ENCODE measurements around the gene PSMA5. TPM values are rescaled to one million over a fixed set of nuclear protein-coding genes. Genes with fewer than 3 reads are reported as not detected.
"Not testable (repeated sequence)": the region's sequence is repeated elsewhere in the genome, so short reads cannot be mapped to it uniquely, and the experiment has no call there.

Gene PSMA5
- total RNA-seq, 1 experiment from 2014 or later: 218 TPM

- DNase-seq (ENCODE audit: low read depth): no peak
Observed at GRCh38 chr1:109433322-109433721, 7.1 kb upstream of the PSMA5 start.

DNA sequence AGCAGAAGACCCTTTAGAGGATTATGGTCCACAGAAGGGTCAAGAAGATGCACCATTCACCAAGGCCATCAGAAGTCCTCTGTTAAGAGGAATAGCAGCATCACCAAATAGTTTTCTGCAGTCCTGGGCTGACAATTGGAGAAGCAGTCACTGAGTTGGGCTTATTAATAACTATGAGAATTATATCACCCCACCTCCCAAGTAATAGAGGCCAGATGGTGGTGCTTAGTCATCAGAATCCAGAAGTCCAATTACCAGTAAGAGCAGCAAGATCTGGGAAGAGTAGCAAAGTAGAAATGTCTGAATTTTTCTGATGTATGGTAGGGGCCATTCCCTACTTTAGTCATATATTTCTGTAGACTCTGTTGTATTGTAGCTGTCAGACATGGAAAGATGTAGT, 6.1 kb upstream of the PSMA5 start:
- DNase-seq (ENCODE audit: low read depth): no peak

GRCh38 chr1:109427171-109427467, 871 bp upstream of the PSMA5 start:
- DNase-seq (ENCODE audit: low read depth): no peak

DNA sequence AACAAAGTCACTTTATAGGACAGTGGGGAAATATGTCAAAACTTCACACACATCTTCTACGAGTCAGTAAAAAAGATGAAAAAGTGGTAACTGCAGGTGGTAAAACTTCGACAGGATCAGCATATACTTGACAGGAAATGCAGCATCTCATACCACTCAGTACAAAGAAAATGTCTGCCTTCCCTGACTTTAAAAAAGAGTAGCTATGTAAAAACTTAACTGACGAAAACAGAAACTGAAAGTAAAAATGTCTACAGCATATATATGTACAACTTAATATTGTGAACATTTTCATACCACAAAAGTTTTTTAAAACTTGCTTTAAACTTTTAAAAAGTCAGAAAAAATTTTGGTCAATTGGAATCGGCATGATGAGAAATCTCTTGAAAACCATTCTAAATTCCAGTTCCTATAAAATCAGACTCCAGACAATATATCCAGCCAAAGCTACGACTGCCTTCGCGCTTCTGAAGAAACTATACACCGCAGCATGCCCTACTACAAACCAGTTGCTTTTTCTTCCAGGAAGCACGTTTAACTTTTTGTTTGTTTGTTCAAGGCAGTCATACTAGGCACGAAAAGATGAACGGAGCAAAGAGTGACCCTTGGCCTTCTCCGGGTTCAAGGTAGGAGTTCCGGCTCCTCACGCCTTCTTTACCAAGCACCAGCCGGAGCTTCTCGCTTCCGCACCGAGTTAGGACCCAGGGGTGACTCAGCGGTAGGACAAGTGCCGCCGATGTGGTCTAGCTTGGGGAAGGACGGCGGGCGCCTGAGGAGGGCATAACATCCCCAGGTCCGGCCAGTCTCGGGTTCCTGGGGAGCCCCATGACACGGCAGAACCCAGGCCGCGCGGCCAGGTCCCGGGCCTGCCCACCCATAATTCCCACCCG, 612 bp downstream of the PSMA5 start:
- DNase-seq (ENCODE audit: low read depth): peak; percentile 88

DNA sequence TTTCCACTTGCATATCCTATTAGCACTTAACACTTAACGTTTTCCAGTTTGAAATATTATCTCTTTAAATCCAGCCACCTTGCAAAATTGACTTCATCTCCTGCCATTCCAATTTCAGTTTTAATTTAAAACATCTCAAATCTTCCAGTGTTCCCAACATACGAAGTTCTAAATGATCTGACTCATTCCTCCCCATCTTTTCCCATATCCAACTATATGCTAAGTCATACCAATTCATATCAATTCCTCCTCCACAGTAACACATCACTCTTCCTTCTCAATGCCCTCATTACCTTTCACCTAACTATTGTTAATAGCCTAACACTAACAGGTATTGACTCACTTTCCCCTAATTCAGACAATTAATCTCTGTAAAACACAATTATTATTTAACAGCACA, 2.8 kb downstream of the PSMA5 start:
- no peak for DNase-seq (ENCODE audit: low read depth)

DNA sequence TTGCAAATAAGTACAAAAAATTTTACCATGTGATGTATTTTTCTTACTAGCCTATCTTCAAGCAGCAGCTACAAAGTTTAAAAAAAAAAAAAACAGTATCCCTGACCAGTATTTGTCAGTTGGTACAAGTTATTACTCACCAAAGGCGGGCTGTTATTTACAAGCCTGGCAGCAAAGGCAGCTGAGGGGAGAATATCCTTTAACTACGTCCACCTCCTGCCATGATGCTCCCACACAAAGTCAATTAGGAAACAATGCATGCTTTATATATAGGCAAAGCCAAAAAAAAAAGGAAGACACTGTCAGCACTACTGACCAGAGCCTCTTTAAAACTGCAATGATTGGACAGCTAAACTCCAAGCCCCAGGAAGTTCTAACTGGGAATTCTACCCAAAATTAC, 13.7 kb downstream of the PSMA5 start:
- no peak for DNase-seq (ENCODE audit: low read depth)

DNA sequence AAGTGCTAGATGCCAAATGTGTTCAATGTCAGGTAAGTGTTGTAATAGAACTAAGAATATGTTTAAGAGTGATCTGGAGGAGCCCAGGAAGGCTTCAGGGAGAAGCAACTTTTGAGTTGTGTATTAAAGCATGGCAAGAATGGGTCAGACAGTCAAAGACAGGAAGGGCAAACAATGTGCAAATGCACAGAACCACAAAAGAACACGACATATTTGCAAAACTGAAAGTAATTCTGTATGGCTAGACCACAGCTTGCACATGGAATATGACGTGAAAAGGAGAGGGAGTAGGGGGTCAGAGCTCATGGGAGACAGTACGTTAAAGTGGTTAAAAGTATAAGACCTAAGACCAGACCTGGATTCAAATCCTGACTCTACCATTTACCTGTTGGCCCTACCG, 21.4 kb downstream of the PSMA5 start:
- DNase-seq (ENCODE audit: low read depth): no peak

GRCh38 chr1:109402025-109402424, 24.2 kb downstream of the PSMA5 start:
- DNase-seq (ENCODE audit: low read depth): no peak

- no peak for DNase-seq (ENCODE audit: low read depth)
Observed at GRCh38 chr1:109400035-109400655, 26.1 kb downstream of the PSMA5 start.

DNA sequence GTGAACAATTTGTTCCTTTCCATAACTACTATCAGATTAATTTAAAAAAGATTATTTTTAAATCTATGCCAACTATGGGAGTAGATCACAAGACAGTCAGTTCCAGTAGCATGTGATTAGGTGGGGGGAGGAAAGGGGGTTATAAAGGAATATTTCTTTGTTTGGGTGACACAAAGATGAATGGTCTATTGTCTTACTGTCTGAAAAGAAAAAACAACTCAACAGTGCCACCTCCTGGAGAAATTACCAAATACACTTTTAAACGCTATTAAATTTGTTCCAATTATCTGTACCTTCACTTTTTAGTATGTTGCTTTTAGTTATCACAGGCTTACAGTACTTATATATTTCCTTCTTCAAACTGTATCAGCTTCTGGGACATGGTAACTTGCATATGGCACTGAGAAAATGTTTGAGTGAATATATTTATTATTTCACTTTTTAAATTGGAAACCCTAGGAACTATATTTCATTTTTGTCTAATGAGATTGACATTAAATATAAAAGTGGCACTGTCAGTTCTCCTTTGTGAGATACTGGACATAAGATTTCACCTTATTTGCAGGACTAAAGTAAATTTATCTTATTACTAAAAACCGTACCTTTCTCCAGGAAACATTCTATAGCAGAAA, 26.8 kb downstream of the PSMA5 start:
- peak; percentile 63 for DNase-seq (ENCODE audit: low read depth)

- no peak for DNase-seq (ENCODE audit: low read depth)
Observed at GRCh38 chr1:109398343-109399225, 27.7 kb downstream of the PSMA5 start.

GRCh38 chr1:109397581-109398342, 28.5 kb downstream of the PSMA5 start, which contains the start of gene SORT1:
Gene SORT1 (minus strand): TSS chr1:109397918. CDS start chr1:109397892, 26 bp downstream.
- DNase-seq (ENCODE audit: low read depth): peak; percentile 99

- DNase-seq (ENCODE audit: low read depth): no peak
Observed at GRCh38 chr1:109396871-109397580, 29.2 kb downstream of the PSMA5 start.

GRCh38 chr1:109396513-109396839, 29.8 kb downstream of the PSMA5 start:
- DNase-seq (ENCODE audit: low read depth): no peak

DNA sequence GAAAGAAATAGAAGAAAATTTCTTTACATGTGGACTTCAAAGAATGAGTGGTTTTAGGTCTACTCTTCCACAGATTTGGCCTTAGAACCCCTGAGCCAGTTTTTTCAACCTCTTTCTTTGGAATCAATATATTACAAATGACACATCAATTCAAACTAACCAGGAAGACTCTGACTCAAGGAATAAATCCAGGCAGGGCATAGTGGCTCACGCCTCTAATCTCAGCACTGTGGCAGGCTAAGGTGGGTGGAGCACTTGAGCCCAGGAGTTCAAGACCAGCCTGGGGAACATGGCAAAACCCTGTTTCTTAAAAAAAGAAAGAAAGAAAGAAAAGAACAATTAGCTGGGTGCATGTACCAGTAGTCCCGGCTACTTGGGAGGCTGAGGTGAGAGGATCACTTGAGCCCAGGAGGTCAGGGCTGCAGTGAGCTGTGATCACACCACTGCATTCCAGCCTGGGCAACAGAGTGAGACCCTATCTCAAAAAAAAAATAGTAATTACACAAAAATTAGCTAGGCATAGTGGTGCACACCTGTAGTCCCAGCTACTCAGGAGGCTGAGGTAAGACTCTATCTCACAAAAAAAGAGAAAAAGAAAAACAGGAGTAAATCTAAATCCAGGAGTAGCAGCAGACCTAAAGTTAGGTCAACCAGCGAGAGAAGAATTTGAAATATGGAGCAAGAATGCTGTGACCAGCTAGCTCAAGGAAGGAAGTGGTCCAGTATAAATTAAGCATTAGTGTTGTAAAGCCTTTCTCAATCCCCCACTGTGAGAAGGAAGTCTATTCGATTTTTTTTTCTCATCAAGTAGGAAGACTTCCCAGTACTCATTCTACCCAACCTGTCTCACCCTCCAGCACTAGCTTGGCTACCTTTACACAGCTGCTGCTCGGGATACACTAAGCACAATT, 30.4 kb downstream of the PSMA5 start:
- DNase-seq (ENCODE audit: low read depth): peak; percentile 55

- not testable (repeated sequence) for DNase-seq (ENCODE audit: low read depth)
Observed at GRCh38 chr1:109395282-109395599, 31.0 kb downstream of the PSMA5 start.

GRCh38 chr1:109394591-109395281, 31.5 kb downstream of the PSMA5 start:
- DNase-seq (ENCODE audit: low read depth): no peak

GRCh38 chr1:109393617-109394233, 32.5 kb downstream of the PSMA5 start:
- DNase-seq (ENCODE audit: low read depth): no peak
